ENCODE measurements around the gene ESRRA. TPM values are rescaled to one million over a fixed set of nuclear protein-coding genes. Genes with fewer than 3 reads are reported as not detected.

Gene ESRRA
- total RNA-seq, 2 experiments from 2014 or later: 46.6 to 54.0 TPM

DNA sequence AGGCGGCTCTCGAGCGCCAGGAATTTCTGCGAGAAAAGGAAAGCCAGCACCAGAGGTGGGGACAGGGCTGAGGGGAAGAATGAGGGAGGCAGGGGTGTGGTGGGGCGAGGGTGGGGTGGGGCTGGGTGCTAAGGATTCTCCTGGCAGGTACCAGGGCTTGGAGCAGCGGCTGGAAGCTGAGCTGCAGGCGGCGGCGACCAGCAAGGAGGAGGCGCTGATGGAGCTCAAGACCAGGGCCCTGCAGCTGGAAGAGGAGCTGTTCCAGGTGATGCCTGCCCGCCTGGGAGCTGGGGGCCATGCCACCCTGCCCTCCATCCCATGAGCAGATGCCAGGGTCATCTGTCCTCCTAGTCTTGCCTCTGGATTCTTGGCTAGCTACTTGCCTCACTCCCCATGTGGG lies 44.1 kb downstream of the ESRRA start:
- H3K4me1 Mint-ChIP-seq: peaks cover 11% of the 10 kb centered on the region
- CTCF ChIA-PET: interaction anchor here (2.0 to 2.5 kb wide), 2 partner anchors 32 to 100 kb away, joined by 5 to 6 read pairs; partner anchors contain the start of genes PRDX5 and TRMT112
- H3K9me3 Mint-ChIP-seq (ENCODE audit: low read depth): no peaks in the 10 kb centered on the region
- H3K27ac Mint-ChIP-seq: no peak overlapping the region
- no peak overlapping the region for H3K4me3 Mint-ChIP-seq
- no peaks in the 10 kb centered on the region for H3K27me3 Mint-ChIP-seq
- peaks cover 12% of the 10 kb centered on the region for H3K36me3 Mint-ChIP-seq
- DNase-seq (no peak), ATAC-seq (no peak)

DNA sequence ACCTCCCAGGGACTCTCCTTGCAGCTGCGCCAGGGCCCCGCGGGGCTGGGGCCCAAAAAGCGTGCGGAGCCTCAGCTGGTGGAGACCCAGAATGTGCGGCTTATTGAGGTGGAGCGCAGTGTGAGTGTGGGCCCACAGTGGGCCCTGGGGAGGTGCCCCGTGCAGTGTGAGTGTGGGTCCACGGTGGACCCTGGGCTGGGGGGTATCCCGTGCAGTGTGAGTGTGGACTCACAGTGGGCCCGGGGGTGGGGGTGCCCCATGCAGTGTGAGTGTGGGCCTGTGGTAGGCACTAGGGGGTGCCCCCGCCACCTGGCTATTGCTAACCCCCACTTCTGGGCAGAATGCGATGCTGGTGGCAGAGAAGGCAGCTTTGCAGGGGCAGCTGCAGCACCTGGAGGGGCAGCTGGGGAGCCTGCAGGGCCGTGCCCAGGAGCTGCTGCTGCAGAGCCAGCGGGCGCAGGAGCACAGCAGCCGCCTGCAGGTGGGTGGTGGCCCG lies 45.9 kb downstream of the ESRRA start:
- no peak for ATAC-seq
- peaks cover 2% of the 10 kb centered on the region for H3K4me1 Mint-ChIP-seq
- H3K27ac Mint-ChIP-seq: no peak overlapping the region

DNA sequence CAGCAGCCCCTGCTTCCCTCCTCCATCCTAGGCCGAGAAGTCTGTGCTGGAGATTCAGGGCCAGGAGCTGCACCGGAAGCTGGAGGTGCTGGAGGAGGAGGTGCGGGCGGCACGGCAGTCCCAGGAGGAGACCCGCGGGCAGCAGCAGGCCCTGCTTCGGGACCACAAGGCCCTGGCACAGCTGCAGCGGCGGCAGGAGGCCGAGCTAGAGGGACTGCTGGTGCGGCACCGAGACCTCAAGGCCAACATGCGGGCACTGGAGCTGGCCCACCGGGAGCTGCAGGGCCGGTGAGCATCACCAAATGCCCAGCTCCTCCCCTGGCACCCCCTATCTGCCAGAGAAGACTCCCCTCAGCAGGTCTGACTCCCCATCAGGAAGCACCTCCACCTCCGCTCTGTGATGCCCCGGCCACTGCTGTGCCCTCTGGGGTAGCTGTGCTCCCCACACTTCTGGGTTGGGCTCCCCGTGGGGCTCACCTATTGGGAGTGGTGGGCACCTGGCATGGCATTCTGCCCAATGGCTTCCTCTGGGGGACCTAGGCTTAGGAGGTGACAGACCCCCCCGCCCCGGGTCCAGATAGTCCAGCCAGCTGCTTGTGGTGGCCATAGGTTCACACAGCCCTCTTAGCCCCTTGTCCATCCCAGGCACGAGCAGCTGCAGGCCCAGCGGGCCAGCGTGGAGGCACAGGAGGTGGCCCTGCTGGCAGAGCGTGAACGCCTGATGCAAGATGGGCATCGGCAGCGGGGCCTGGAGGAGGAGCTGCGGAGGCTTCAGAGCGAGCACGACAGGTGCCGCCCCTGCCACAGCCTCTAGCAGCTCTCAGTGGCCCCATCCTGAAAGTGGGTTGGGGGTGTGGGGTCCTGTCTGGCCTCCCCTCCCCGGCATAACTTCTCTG lies 47.0 kb downstream of the ESRRA start:
- H3K4me3 Mint-ChIP-seq: no peak overlapping the region
- no peak for ATAC-seq
- no peak for DNase-seq
- no peaks in the 10 kb centered on the region for H3K27me3 Mint-ChIP-seq
- CTCF ChIA-PET: interaction anchor here (0.8 to 3.1 kb wide), 5 partner anchors 9 to 97 kb away, joined by 3 to 14 read pairs (median 4); partner anchors contain the start of genes PRDX5 and TRMT112
- H3K9me3 Mint-ChIP-seq (ENCODE audit: low read depth): no peaks in the 10 kb centered on the region
- H3K4me1 Mint-ChIP-seq: peaks cover 5% of the 10 kb centered on the region
- H3K27ac Mint-ChIP-seq: no peak overlapping the region
- peaks cover 5% of the 10 kb centered on the region for H3K36me3 Mint-ChIP-seq

More for the DNA sequence above, 45.9 kb downstream of the ESRRA start:
- H3K36me3 Mint-ChIP-seq: peaks cover 7% of the 10 kb centered on the region
- CTCF ChIA-PET: interaction anchor here (1.4 to 3.1 kb wide), 2 partner anchors 9 kb away, joined by 6 to 14 read pairs; no protein-coding TSS in a partner anchor
- DNase-seq: no peak
- H3K9me3 Mint-ChIP-seq (ENCODE audit: low read depth): no peaks in the 10 kb centered on the region
- H3K4me3 Mint-ChIP-seq: no peak overlapping the region
- H3K27me3 Mint-ChIP-seq: no peaks in the 10 kb centered on the region

DNA sequence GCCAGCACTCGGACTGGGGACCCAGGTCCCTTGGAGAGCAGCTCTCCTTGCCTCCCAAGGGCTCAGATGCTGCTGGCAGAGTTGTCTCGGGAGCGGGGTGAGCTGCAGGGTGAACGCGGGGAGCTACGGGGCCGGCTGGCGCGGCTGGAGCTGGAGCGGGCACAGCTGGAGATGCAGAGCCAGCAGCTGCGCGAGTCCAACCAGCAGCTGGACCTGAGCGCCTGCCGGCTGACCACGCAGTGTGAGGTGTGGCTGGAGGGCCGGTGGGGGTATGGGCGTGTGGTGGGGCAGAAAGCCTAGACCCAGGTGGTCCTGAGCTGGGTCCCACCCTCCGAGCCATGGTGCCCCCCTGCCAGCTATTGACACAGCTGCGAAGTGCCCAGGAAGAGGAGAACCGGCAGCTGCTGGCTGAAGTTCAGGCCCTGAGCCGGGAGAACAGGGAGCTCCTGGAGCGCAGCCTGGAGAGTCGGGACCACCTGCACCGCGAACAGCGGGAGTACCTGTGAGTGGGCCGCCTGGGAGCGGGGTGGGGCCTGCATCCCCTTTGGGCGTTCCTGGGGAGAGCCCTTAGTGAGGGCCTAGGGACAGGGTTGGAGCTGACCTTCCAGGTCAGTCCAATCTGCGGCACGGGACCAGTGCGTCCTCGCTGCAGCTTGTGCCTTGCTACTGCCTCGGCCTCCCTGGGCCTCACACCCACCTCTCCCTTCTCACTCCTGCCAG lies 47.8 kb downstream of the ESRRA start:
- Mint-ChIP-seq H3K36me3 (peaks cover 5% of the 10 kb centered on the region), H3K27ac (no peak overlapping the region), H3K27me3 (no peaks in the 10 kb centered on the region), H3K4me3 (no peak overlapping the region), H3K4me1 (peaks cover 13% of the 10 kb centered on the region), H3K9me3 (ENCODE audit: low read depth) (no peaks in the 10 kb centered on the region)
- no peak for DNase-seq
- ATAC-seq: no peak
- CTCF ChIA-PET: interaction anchor here (0.6 to 4.3 kb wide), 6 partner anchors 10 to 127 kb away, joined by 3 to 18 read pairs (median 4); partner anchors contain the start of genes PRDX5 and TRMT112

DNA sequence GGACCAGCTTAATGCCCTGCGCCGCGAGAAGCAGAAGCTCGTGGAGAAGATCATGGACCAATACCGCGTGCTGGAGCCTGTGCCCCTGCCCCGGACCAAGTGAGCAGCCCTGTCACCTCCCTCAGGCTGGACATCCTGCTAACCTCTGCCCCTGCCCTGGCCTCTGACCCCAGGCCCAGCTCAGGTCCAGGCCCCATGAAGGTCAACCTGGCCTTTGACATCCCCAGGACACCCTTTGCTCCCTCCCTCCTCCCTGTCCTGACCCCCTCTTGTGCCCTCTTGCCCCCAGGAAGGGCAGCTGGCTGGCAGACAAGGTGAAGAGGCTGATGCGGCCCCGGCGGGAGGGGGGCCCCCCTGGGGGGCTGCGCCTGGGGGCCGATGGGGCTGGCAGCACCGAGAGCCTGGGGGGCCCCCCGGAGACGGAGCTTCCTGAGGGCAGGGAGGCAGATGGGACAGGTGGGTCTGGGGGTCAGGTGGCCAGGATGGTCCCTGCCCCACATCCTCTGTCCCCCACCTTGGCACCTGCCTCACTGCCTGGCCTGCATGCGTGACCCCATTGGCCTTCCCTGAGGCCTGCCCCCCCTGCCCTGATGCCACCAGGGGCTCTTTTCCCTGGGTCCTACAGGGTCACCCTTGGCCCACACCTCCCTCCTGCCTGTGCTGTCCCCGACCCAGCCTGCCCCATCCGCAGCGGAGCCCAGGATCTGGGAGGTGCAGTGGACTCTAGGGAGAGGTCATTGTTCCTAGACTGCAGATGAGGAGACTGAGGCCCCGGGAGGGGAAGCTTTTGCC lies 48.6 kb downstream of the ESRRA start:
- ATAC-seq: no peak
- peaks cover 5% of the 10 kb centered on the region for H3K36me3 Mint-ChIP-seq
- H3K9me3 Mint-ChIP-seq (ENCODE audit: low read depth): no peaks in the 10 kb centered on the region
- DNase-seq: no peak
- H3K4me3 Mint-ChIP-seq: no peak overlapping the region
- H3K27ac Mint-ChIP-seq: no peak overlapping the region
- H3K27me3 Mint-ChIP-seq: no peaks in the 10 kb centered on the region
- peaks cover 18% of the 10 kb centered on the region for H3K4me1 Mint-ChIP-seq
- CTCF ChIA-PET: interaction anchor here (1.5 to 4.3 kb wide), 4 partner anchors 10 to 96 kb away, joined by 3 to 18 read pairs (median 9); no protein-coding TSS in a partner anchor

DNA sequence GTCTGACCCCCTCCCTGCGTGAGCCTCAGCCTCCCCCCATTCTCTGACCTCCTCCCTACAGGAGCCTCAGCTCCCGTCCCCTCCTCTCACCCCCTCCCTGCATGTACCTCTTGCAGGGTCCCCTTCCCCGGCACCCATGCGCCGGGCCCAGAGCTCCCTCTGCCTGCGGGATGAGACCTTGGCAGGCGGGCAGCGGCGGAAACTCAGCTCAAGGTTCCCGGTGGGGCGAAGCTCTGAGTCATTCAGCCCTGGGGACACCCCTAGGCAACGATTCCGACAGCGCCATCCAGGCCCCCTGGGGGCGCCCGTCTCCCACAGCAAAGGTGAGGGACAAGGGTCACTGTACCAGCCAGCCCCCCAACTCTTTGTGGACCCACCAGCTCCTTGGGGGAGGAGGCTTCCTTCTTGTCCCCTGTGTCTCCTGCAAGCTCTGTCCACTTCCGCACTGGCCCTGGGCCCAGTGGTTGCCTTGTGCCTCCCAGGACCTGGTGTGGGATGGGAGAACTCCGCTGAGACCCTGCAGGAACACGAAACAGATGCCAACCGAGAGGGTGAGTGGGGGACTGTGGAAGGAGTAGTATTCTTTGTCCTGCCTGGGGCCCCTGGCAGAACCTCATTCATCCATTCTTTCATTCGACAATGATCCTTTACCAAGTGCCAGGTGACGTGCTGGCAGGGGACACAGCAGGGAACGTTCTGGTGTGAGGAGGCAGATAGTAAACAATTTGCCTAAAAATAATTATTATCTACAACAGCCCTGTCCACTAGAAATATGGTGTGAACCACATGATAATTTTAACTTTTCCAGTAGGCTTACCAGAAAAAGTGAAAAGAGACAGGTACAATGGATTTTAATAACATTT lies 50.0 kb downstream of the ESRRA start:
- H3K27ac Mint-ChIP-seq: no peak overlapping the region
- CTCF ChIA-PET: interaction anchor here (0.5 to 4.3 kb wide), 10 partner anchors 10 to 669 kb away, joined by 3 to 23 read pairs (median 4); partner anchors contain the start of genes CCDC88B, ESRRA, PRDX5 and TRMT112
- peaks cover 2% of the 10 kb centered on the region for H3K36me3 Mint-ChIP-seq
- H3K4me1 Mint-ChIP-seq: peaks cover 28% of the 10 kb centered on the region
- no peaks in the 10 kb centered on the region for H3K9me3 Mint-ChIP-seq (ENCODE audit: low read depth)
- H3K27me3 Mint-ChIP-seq: no peaks in the 10 kb centered on the region
- no peak overlapping the region for H3K4me3 Mint-ChIP-seq
- DNase-seq: no peak
- no peak for ATAC-seq

DNA sequence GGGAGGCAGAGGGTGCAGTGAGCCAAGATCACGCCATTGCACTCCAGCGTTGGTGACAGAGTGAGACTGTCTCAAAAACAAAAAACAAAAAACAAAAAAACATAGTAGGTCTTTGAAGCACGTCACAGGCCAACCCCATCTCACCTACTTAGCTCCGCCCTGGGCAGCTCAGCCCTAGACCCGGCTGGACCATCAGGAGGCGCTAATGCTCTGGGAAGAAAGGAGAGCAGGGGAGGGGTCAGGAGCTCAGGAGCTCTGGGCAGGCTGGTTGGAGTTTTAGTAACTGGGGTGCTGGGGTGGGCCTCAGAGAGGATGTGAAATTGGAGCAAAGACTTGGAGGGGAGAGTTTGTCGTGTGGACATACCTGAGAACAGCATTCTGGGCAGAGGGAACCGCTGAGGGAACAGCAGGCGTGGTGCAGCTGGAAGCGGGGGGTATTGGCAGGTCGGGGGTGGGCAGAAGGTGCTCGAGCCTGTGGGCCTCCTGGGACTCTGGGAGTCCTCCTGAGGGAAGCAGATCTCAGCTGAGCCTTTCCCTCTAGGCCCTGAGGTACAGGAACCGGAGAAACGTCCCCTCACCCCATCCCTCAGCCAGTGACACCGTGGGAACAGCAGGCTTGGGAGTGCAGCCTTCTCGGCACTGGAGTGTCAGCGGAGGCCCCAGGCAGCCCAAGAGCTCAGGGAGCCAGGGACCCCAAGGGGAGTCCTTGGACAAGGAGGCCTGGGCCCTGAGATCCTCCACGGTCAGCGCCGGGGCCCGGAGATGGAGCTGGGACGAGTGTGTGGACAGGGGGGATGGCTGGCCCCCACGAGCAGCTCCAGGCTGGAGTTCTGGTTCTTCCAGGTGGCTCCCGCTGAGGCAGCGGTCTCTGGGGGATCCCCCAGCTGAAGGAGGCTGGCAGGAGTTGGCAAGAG lies 51.4 kb downstream of the ESRRA start:
- Mint-ChIP-seq H3K4me3 (no peak overlapping the region), H3K4me1 (peaks cover 36% of the 10 kb centered on the region), H3K36me3 (peaks cover 9% of the 10 kb centered on the region), H3K9me3 (ENCODE audit: low read depth) (no peaks in the 10 kb centered on the region), H3K27ac (peak overlapping the region; percentile 7), H3K27me3 (no peaks in the 10 kb centered on the region)
- DNase-seq (no peak), ATAC-seq (no peak)
- CTCF ChIA-PET: interaction anchor here (0.5 to 4.3 kb wide), 9 partner anchors 12 to 278 kb away, joined by 3 to 23 read pairs (median 4); partner anchors contain the start of genes CCDC88B, PRDX5 and TRMT112

DNA sequence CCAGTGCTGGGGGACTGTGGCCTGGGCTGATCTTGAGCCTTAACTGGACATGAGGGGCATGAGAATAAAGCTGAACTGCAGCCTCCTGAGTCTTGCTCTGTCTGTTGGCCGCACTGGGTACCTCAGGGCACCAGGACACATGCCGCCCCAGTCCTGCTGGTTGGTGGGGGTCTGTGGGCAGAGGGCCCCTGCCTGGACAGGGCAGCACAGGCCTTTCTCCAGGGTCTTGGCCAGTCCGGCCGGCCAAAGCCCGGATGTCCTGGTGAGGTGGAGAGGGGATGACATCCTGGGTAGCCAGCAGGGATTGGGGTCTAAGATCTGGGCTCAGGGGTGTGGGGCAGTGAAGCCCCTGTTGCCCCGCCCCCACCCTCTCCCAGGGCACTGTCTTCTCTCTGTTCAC lies 52.1 kb downstream of the ESRRA start:
- peak overlapping the region; percentile 81 for H3K27ac Mint-ChIP-seq
- H3K9me3 Mint-ChIP-seq (ENCODE audit: low read depth): no peaks in the 10 kb centered on the region
- CTCF ChIA-PET: interaction anchor here (0.5 to 4.3 kb wide), 6 partner anchors 13 to 56 kb away, joined by 3 to 23 read pairs (median 4); partner anchors contain the start of genes PRDX5 and TRMT112
- H3K27me3 Mint-ChIP-seq: no peaks in the 10 kb centered on the region
- no peak overlapping the region for H3K4me3 Mint-ChIP-seq
- ATAC-seq (no peak), DNase-seq (no peak)
- H3K4me1 Mint-ChIP-seq: peaks cover 41% of the 10 kb centered on the region
- H3K36me3 Mint-ChIP-seq: peaks cover 16% of the 10 kb centered on the region

DNA sequence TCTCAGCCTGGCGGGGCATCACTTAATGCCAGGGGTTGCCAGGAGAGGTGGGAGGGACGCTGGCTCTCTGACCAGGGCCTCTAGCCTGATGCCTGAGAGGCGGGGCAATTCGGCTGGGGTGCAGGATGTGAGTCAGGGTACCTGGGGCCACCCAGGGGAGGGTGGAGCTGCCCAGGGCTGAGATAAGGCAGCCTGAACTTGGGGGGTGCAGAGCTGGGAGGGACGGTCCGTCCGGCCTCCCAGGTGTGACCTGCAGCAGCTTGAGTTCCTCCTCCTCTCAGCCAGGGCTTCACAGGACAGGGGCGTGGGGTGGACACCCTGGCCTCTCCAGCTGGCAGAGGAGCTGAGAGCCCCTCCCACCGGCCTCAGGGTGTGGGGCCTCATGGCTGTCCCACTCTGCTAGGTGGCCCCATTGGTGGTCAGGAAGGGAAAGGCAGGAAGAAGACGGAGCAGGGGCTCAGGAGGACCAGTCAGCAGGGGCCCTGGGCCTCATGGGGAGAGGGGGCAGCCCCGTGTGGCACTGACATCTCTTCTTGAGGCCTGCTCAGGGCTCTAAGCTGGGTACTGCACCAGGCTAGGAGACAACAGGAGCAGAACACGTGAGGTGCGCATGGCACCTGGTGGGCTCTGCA lies 52.7 kb downstream of the ESRRA start:
- peaks cover 41% of the 10 kb centered on the region for H3K4me1 Mint-ChIP-seq
- peak; percentile 40 for ATAC-seq

DNA sequence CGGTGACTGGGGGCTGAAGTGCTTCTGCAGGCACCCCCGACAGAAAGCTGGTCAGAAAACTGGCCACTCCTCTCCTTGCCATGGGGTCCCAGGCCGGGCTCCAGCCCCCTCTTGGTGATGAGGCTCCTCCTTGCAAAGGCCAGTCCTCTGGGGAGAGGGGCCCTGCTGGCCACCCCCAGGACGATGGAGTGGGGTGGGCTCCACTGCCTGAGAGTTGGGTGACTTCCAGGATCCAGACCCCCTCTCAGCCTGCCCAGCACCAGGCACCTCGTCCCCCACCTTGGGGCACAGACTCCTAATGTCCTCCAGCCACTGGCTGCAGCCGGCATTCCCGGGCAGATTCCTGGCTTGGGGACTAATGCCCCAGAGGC lies 53.2 kb downstream of the ESRRA start:
- no peak for ATAC-seq
- Mint-ChIP-seq H3K4me1 (peaks cover 41% of the 10 kb centered on the region), H3K9me3 (ENCODE audit: low read depth) (no peaks in the 10 kb centered on the region), H3K27me3 (no peaks in the 10 kb centered on the region), H3K27ac (peak overlapping the region; percentile 81), H3K36me3 (peaks cover 17% of the 10 kb centered on the region), H3K4me3 (peak overlapping the region; percentile 45)
- DNase-seq: no peak
- CTCF ChIA-PET: interaction anchor here (0.6 to 3.1 kb wide), 8 partner anchors 16 to 90 kb away, joined by 3 to 26 read pairs (median 4); no protein-coding TSS in a partner anchor

More for the DNA sequence above, 52.7 kb downstream of the ESRRA start:
- peak overlapping the region; percentile 81 for H3K27ac Mint-ChIP-seq
- no peaks in the 10 kb centered on the region for H3K27me3 Mint-ChIP-seq
- peaks cover 17% of the 10 kb centered on the region for H3K36me3 Mint-ChIP-seq
- CTCF ChIA-PET: interaction anchor here (0.6 to 1.3 kb wide), 5 partner anchors 16 to 59 kb away, joined by 3 to 5 read pairs (median 3); no protein-coding TSS in a partner anchor
- H3K4me3 Mint-ChIP-seq: peak overlapping the region; percentile 45
- no peaks in the 10 kb centered on the region for H3K9me3 Mint-ChIP-seq (ENCODE audit: low read depth)
- peak; percentile 70 for DNase-seq
